CD4-positive, alpha-beta T cell (primary cell): Measurements from ENCODE around the gene ARSA. TPM values are rescaled to one million over a fixed set of nuclear protein-coding genes. Genes with fewer than 3 reads are reported as not detected.

Experiments
- ATAC-seq: fragments of 200-7000 bp; cut with Tn5 transposase; one replicate; pipeline ENCODE4 v1.10.0; 2022; ENCODE audit warnings: mild to moderate bottlenecking; ENCODE audit not compliant: poor library complexity
- CTCF ChIA-PET: fragments of 350-600 bp; sonication (Branson Sonifier 250); formaldehyde crosslinking; loops from one replicate; lab custom pipeline; 2021; ENCODE audit warnings: antibody characterized with exemption, inconsistent platforms; lab: Charles Lee
- POLR2A ChIA-PET: fragments of 350-600 bp; sonication (Branson Sonifier 250); formaldehyde crosslinking; loops from one replicate; lab custom pipeline; 2021; ENCODE audit warnings: antibody characterized with exemption, inconsistent platforms; lab: Charles Lee
- DNase-seq, 14 experiments: peaks; one replicate each; pipeline ENCODE4 v3.0.0-alpha.2; 2013 to 2020; ENCODE audit warnings: mixed read lengths in 2 of 14
- H3K27ac ChIP-seq, 2 donors: one replicate each; pipeline versions ENCODE4 v1.5.1 to v1.7.0; 2013; ENCODE audit warnings: low read length in 2 of 2, low read depth in 1 of 2, mild to moderate bottlenecking in 1 of 2
- H3K27me3 ChIP-seq, 2 experiments: 1 replicate in 1 of 2; 2 replicates in 1 of 2; pipeline versions ENCODE4 v1.6.1 to v1.7.0; 2013; ENCODE audit warnings: low read length in 2 of 2, control low read depth in 1 of 2, mild to moderate bottlenecking in 1 of 2, moderate library complexity in 1 of 2; ENCODE audit not compliant: insufficient read depth in 2 of 2, control insufficient read depth in 1 of 2
- H3K36me3 ChIP-seq: one replicate; pipeline ENCODE4 v1.6.1; 2013; ENCODE audit warnings: low read length, control low read depth; ENCODE audit not compliant: insufficient read depth
- H3K4me1 ChIP-seq: one replicate; pipeline ENCODE4 v1.6.1; 2013; ENCODE audit warnings: low read length, control low read depth; ENCODE audit not compliant: insufficient read depth
- H3K4me3 ChIP-seq: one replicate; pipeline ENCODE4 v1.5.1; 2013; ENCODE audit warnings: mild to moderate bottlenecking, low read length, moderate library complexity
- H3K9me3 ChIP-seq, 2 experiments: 1 replicate in 1 of 2; 2 replicates in 1 of 2; pipeline versions ENCODE4 v1.6.1 to v1.7.0; 2013; ENCODE audit warnings: low read length in 2 of 2, mild to moderate bottlenecking in 2 of 2, control low read depth in 1 of 2, moderate library complexity in 1 of 2; ENCODE audit not compliant: control insufficient read depth in 1 of 2, insufficient read depth in 1 of 2
- H3K27ac Mint-ChIP-seq: one replicate; pipeline ENCODE4 v1.8.0; 2020; ENCODE audit warnings: mixed read lengths
- H3K27me3 Mint-ChIP-seq: one replicate; pipeline ENCODE4 v1.8.0; 2021; ENCODE audit warnings: mixed read lengths
- H3K36me3 Mint-ChIP-seq: one replicate; pipeline ENCODE4 v1.8.0; 2021; ENCODE audit warnings: low read depth, mixed read lengths
- H3K4me1 Mint-ChIP-seq: one replicate; pipeline ENCODE4 v1.8.0; 2021; ENCODE audit warnings: low read depth, mixed read lengths
- H3K4me3 Mint-ChIP-seq: one replicate; pipeline ENCODE4 v1.8.0; 2020; ENCODE audit warnings: mild to moderate bottlenecking, mixed read lengths
- H3K9me3 Mint-ChIP-seq: one replicate; pipeline ENCODE4 v1.8.0; 2020; ENCODE audit warnings: mixed read lengths
- intact Hi-C, 2 experiments: fragments of 100-400 bp; cut with DNase I in 1 of 2; cut with micrococcal nuclease in 1 of 2; formaldehyde crosslinking; loops; one replicate each; pipeline versions ENCODE4 v1.15.1 to v1.9.0; 2023 to 2025; cut with DNase I, micrococcal nuclease
- total RNA-seq, 174 experiments: library from RNA in 2 of 174; stranded (reverse) in 2 of 174; gene quantifications; one replicate each; pipeline ENCODE4 v1.2.3 and lab custom pipeline; 2021 to 2026
- TF ChIP-seq, protein P1 (sequence below): fragments of 200-600 bp; IDR thresholded peaks from one replicate; pipeline ENCODE4 v1.8.0; 2022; ENCODE audit warnings: antibody characterized with exemption, mild to moderate bottlenecking

The ARSA gene
- total RNA-seq, 2 experiments from 2014 or later: 52.3 to 54.4 TPM

GRCh38 chr22:50633086-50633485, 5.1 kb upstream of the ARSA start:
- no peaks in the 10 kb centered on the region for H3K36me3 ChIP-seq
- Mint-ChIP-seq H3K36me3 (peaks cover 3% of the 10 kb centered on the region), H3K4me1 (peaks cover 25% of the 10 kb centered on the region), H3K9me3 (no peaks in the 10 kb centered on the region), H3K27ac (no peak overlapping the region), H3K4me3 (no peak overlapping the region), H3K27me3 (no peaks in the 10 kb centered on the region)
- H3K9me3 ChIP-seq: no peaks in the 10 kb centered on the region
- no peak overlapping the region for H3K4me3 ChIP-seq
- TF ChIP-seq, protein P1, sequence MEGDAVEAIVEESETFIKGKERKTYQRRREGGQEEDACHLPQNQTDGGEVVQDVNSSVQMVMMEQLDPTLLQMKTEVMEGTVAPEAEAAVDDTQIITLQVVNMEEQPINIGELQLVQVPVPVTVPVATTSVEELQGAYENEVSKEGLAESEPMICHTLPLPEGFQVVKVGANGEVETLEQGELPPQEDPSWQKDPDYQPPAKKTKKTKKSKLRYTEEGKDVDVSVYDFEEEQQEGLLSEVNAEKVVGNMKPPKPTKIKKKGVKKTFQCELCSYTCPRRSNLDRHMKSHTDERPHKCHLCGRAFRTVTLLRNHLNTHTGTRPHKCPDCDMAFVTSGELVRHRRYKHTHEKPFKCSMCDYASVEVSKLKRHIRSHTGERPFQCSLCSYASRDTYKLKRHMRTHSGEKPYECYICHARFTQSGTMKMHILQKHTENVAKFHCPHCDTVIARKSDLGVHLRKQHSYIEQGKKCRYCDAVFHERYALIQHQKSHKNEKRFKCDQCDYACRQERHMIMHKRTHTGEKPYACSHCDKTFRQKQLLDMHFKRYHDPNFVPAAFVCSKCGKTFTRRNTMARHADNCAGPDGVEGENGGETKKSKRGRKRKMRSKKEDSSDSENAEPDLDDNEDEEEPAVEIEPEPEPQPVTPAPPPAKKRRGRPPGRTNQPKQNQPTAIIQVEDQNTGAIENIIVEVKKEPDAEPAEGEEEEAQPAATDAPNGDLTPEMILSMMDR: no peak
- ATAC-seq (no peak), DNase-seq (no peak)
- no peak overlapping the region for H3K27ac ChIP-seq
- POLR2A ChIA-PET: no interaction called here
- CTCF ChIA-PET: interaction anchor here (1.3 kb wide), 1 partner anchor 13 kb away, joined by 6 read pairs; no protein-coding TSS in a partner anchor
- H3K27me3 ChIP-seq: no peaks in the 10 kb centered on the region
- peaks cover 9% of the 10 kb centered on the region for H3K4me1 ChIP-seq
- intact Hi-C loops: no loop called here

DNA sequence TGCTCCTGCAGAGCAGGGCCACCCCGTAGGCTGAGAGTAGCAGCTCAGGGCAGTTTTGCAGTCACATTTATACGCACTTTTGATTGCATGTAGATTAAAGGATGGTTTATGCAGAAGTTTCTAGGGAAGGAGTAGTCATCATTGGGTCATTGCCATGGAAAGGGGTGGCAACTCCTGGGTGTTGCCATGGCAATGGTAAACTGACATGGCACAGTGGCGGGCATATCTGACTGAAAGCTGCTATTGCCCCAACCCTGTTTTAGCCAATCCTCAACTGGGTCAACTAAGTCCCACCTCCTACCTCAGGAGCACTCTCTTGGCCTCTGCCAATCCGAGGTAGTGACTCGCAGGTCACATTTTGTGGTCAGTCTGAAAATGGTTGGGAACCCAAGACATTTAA, 2.4 kb upstream of the ARSA start:
- Histone ChIP-seq H3K27ac (no peak overlapping the region), H3K4me1 (peaks cover 28% of the 10 kb centered on the region), H3K9me3 (no peaks in the 10 kb centered on the region), H3K36me3 (peaks cover 7% of the 10 kb centered on the region), H3K4me3 (no peak overlapping the region), H3K27me3 (no peaks in the 10 kb centered on the region)
- Mint-ChIP-seq H3K36me3 (peaks cover 6% of the 10 kb centered on the region), H3K9me3 (no peaks in the 10 kb centered on the region), H3K27me3 (no peaks in the 10 kb centered on the region), H3K4me1 (peaks cover 25% of the 10 kb centered on the region), H3K27ac (no peak overlapping the region), H3K4me3 (no peak overlapping the region)
- DNase-seq: no peak
- no peak for ATAC-seq
- intact Hi-C loops: no loop called here
- TF ChIP-seq, protein P1: no peak
- POLR2A ChIA-PET: interaction anchor here (1.7 kb wide), 1 partner anchor 9 kb away, joined by 9 read pairs; no protein-coding TSS in a partner anchor
- CTCF ChIA-PET: interaction anchor here (1.6 kb wide), 1 partner anchor 105 kb away, joined by 3 read pairs; the partner anchor contains the start of gene SCO2

DNA sequence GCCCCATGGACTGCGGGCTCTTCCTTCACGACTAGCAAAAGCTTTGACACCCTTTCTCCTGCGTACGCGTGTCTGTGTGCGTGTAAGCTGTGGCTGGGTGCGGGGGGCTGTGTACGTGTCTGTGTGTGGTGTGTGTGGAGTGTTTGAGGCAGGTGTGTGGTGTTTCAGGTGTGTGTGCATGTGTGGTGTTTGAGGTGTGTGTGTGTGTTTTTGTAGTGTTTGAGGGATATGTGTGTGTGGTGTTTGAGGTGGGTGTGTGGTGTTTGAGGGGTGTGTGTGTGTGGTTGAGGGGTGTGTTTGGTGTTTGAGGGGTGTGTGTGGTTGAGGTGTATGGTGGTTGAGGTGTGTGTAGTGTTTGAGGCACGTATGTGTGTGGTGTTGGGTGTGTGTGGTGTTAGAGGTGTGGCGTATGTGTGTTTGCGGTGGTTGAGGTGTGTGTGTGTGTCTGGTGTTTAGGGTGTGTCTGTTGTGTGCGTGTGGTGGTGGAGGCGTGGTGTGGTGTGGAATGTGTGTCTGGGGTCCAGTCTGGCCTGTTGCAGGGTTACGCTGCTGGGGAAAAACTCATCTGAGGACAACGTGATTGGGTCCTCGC, 687 bp upstream of the ARSA start:
- DNase-seq (peak in 4 of 14 experiments; percentile 10 to 66 (median 22)), ATAC-seq (peak; percentile 13)
- Mint-ChIP-seq H3K27ac (peak overlapping the region; percentile 89), H3K4me3 (peak overlapping the region; percentile 88), H3K4me1 (peaks cover 28% of the 10 kb centered on the region), H3K9me3 (no peaks in the 10 kb centered on the region), H3K36me3 (peaks cover 17% of the 10 kb centered on the region), H3K27me3 (no peaks in the 10 kb centered on the region)
- Histone ChIP-seq H3K36me3 (peaks cover 13% of the 10 kb centered on the region), H3K4me3 (peak overlapping the region; percentile 84), H3K27me3 (no peaks in the 10 kb centered on the region), H3K27ac (peak overlapping the region; percentile 47 to 51), H3K9me3 (no peaks in the 10 kb centered on the region), H3K4me1 (peaks cover 28% of the 10 kb centered on the region)
- intact Hi-C loops: no loop called here
- ChIA-PET CTCF (interaction anchor here (1.5 to 2.7 kb wide), 2 partner anchors 66 to 103 kb away, joined by 5 to 9 read pairs; partner anchors contain the start of genes SCO2 and SYCE3), POLR2A (interaction anchor here (1.0 to 1.4 kb wide), 5 partner anchors 46 to 378 kb away, joined by 3 to 9 read pairs (median 4); partner anchors contain the start of genes HDAC10 and SCO2)
- TF ChIP-seq, protein P1: no peak
